Measurements from ENCODE around the gene ALG12.
A peak's percentile ranks its signal among the peaks of the same experiment; 100 is the strongest.

The ALG12 gene

DNA sequence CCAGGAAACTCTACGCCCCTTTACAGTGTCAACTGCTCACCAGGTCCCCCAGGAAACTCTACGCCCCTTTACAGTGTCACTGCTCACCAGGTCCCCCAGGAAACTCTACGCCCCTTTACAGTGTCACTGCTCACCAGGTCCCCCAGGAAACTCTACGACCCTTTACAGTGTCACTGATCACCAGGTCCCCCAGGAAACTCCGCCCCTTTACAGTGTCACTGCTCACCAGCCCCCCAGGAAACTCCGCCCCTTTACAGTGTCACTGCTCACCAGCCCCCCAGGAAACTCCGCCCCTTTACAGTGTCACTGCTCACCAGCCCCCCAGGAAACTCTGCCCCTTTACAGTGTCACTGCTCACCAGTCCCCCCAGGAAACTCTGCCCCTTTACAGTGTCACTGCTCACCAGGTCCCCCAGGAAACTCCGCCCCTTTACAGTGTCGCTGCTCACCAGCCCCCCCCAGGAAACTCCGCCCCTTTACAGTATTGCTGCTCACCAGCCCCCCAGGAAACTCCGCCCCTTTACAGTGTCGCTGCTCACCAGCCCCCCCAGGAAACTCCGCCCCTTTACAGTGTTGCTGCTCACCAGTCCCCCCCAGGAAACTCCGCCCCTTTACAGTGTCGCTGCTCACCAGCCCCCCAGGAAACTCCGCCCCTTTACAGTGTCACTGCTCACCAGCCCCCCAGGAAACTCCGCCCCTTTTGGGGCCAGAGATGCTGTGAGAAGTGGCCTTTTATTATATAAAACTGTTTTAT is 27.0 kb upstream of the ALG12 start:
- peak; percentile 61 for DNase-seq

DNA sequence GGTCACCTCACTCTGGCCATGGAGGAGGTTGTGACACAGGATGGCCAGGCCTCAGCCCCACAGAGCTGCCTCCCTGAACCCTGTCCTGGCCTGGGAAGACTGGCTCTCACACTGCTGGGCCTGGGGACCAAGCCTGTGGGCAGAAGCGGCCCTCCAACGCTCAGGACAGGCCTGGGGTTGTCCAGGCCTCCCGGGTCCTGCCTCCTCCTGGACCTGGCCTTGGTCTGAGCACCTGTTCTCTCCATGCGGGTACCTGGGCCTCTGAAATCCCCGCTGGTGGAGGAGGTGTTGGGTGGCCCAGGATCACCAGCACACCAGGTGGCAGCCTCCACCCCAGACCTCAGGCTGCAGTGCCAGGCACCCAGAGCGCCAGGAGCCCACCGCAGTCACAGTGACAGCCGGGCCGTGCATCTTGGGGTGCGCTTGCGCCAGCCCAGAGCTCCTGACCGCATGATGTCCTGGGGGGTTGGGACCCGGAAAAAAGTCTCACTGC is 26.2 kb upstream of the ALG12 start:
- DNase-seq: no peak

DNA sequence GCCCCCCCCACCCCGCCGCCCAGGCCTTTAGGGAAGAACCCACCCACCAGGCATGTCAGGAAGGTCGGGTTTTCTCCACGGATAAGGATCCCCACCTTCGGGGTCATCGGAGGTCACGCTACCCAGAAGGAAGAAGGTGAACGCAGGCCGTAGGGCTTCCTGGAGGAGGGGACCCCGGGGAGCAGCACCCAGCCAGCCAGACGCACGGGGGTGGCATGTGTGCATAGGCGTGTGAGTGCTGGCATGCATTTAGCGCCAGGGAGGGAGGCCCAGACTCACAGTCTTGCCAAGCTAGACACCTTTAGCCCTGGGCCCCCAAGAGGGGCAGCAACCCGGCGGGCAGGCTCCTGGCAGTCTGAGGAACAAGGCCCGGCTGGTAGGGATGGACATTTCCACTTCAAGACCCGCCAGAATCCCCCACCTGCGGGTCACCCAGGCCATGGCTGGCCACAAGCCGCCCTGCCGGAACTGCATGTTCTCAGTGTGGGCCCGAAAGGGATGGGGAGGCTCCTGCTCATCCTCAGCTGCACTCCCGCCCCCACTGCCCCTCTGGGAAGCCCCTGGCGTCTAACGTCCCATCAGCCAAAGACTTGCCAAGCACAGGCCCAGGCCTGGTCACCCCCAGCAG is 25.6 kb upstream of the ALG12 start:
- DNase-seq: no peak

DNA sequence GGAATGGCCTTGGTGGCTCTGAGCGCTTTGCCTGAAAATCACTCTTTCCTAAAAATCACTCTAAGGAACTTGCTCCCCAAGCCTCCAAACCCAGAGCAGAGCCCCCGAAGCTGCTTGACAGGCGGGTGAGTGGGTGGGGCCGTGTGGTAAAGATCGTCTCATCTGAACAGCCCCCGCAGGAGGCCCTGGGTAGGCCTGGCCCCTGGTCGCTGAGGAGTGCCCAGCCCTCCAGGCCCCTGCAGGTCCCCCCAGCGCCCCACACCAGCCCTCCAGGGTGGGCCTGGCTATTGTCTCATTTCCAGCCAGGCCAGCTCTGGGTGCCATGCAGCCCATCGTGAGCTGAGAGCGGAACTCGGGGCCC is 25.1 kb upstream of the ALG12 start:
- DNase-seq: no peak

DNA sequence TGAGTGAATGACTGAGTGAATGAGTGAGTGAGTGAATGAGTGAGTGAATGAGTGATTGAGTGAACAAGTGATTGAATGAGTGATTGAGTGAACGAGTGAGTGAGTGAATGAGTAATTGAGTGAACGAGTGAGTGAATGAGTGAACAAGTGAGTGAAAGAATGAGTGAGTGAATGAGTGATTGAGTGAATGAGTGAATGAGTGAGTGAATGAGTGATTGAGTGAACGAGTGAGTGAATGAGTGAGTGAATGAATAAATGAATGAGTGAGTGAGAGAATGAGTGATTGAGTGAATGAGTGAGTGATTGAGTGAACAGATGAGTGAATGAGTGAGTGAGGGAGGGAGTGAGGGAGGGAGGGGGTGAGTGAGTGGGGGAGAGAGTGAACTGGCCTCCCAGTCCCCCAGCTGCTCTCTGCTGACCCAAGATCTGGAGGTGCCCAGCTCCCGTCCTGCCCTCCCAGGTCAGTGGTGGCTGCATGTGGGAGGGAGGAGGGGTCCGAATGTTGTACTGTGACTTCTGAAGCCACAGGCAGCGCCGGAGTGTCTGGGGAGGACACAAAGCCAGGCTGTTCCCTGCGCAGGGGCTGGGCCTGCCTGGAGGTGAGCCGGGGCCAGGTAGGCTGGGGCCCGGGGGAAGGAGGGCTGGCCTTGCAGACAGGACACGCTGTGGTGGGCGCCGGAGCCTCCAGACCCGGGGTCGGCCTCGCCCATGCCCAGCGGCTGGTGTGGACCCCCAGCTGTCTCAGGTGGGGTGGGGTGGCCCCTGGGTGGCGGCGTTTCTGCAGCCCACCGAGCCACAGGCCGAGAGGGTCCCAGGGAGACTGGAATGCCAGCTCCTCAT is 24.5 kb upstream of the ALG12 start:
- no peak for DNase-seq

DNA sequence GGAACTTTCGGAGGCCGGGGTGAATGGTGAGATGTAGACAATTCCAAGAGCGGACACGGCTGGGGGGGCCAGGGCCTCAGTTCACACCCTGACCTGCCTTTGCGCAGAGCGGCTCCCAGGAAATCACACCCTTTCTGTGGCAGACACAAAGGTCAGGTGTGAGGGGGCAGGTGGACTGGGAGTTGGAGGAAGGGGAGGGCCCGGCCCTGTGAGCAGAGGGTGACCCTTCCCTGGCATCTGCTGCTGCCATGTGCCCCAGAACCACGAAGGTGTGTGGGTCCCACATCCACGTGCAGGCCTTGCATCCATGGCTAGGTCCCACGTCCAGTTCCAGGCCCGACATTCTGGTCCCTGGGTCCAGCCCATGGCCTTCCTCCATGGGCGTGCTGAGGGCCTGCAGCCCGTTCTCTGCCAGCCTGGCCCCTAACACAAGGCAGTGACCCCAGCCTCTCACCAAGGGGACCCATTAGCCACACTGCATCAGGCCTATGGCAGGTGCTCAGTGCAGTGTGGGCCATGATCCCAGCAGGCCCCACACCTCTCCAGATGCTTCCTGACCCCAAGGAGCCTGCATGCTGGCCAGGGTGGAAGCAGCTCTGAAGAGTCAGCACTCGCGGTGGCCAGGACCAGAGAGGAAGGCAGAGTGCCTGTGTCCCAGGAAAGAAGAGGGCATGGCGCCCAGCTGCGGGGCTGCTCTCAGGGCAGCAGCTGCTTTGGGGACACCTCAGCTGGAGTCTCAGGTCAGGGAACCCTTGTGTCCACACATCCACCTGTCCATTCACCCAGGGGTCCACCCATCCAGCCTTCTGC is 23.5 kb upstream of the ALG12 start:
- DNase-seq: no peak

DNA sequence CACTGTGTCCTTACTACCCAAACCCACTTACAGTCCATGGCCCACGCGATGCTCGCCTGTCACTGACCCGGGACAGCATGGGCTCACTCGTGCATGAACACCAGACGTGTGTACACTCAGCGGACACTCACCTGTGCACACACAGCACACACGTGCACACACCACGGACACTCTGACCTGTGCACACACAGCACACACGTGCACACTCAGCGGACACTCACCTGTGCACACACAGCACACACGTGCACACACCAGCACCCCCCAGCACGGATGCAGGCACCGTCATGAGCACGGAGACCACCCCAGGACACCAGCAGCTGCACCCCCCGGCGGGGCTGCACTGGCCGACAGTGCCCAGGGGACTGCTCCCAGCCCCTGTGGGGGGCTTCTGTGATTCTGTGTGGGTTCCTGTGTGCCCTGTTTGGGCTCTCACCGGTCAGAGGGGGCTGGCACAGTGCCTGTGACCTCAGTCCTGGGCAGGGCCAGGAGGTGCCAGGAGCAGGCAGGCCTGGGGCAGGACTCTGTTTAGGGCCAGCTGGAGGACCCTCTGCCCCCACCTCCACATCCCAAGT is 20.4 kb upstream of the ALG12 start:
- DNase-seq: no peak

DNA sequence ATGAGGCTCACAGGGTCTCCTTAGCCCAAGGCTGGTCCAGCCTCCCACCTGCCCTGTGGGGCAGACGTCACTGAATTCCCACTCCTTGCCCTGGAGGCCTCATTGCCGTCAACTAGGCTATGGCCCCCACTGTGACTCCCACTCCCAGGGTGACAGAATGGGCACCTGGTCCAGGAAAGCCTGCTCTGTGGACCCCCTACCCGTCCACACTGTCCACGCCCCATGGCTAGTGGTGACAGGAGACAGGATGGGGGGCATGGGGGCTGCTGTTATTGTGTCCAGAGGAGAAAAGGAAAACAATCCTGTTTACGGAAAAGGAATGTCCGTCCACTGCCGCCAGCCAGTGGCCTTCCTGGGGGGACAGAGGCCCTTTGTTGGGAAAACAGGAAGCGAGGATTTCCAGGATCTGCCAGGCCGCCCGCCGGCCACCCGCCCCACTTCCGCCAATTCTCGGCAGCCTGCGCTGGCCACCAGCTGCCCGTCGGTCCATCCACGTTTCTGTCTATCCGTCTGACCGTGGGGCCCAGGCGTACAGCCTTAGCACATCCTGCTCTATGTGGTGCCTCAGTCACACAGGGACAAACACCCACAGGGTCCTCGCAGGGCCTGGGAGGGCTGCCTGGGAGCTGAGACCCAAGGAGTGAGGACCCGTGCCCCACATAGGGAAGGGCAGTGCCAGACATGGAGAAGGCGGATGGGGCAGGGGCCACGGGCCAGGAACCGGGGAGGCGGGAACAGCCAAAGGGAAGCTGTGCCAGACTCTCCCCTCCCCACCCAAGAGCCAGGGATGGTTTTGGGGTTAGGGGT is 19.7 kb upstream of the ALG12 start:
- DNase-seq: no peak

DNA sequence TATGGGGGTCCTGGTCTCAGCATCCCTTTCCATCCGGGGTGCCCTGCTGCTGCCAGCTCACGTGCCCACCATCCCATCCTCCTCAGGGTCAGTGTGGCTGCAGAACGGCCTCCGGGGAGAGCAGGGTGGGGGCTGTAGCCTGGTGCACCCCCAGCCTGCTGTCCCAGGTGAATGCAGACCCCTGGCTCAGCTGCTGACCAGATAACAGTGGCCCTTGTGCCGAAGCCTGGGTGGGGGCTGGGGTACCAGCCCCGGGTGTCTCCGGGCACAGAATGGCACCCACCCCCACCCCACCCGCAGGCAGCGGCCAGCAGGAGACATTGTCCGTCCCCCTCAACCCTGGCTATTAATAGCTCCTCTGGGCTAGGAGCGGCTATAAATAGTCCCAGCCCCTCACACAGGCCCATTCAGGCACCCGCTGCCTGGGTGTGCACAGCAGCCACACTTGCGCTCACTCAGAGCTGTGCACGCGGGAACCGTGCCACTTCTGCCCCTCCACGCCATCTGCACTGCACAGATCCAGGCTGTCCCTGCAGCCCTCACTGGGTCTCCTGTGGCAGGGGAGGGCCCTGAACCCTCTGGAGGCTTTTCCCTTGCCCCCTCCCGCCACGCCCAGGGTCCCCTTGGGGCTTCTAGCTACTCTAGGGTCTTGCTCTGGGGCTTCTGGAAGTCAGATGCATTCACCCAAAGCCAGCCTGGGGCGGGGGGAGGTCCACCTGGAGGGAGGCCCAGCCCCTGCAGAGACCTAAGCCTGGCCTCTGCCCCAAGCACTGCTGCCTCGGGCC is 18.9 kb upstream of the ALG12 start:
- no peak for DNase-seq

DNA sequence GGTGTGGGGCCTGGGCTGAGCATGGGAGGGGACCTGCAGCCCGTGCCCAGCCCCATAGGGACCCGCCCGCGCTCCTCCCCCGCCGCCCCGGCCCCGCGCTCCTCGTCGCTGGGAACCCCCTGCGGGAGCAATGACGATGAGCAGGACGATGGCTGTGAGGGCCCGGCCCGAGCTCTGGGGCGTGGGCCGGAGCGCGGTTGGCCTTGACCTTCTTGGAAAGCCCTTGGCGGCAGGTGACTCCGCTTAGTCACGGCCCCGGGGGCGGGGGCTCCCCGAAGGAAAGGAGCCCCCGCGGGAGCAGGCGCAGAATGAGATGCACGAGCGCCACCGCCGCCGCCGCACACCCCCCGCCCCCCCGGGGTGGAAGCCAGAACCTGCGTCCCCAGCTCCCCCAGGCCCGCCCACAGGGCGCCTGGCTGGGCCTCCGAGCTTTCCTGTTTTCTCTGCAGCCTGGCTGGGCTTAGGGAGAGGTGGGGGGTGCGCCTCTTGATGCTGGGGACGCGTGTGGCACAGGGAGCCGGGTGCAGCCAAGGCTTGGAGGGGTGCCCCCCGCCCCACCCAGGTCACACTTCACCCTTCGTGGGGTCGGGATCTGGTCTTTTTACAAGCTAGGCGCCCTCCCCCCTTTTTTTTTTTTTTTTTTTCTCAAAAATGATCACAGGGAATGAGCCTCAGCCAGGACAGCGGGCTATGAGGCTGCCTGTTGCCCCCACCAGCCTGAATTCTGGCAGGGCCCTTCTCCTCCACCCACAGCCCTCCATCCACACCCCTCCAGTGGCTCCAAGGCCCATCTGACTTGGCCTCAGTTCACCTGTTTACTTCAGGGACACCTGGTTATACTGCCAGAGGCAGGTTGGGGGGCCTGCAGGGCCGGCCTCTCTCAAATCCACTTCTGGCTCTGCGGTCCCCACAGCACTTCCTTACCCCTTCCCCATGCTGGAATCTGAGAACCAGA is 18.1 kb upstream of the ALG12 start:
- peak; percentile 99 for DNase-seq

DNA sequence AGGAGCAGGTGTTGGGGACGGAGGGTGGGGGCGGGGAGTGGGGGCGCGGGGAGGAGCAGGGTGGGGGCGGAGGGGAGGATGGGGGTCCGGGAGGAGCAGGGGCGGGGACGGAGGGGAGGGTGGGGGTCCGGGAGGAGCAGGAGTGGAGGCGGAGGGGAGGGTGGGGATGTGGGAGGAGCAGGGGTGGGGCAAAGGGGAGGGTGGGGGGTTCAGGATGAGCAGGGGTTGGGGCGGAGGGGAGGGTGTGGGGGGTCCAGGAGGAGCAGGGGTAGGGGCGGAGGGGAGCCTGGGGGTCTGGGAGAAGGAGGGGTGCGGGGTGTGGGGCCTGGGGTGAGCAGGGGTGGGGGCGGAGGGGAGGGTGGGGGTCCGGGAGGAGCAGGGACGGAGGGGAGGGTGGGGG is 17.3 kb upstream of the ALG12 start:
- DNase-seq: peak; percentile 63

DNA sequence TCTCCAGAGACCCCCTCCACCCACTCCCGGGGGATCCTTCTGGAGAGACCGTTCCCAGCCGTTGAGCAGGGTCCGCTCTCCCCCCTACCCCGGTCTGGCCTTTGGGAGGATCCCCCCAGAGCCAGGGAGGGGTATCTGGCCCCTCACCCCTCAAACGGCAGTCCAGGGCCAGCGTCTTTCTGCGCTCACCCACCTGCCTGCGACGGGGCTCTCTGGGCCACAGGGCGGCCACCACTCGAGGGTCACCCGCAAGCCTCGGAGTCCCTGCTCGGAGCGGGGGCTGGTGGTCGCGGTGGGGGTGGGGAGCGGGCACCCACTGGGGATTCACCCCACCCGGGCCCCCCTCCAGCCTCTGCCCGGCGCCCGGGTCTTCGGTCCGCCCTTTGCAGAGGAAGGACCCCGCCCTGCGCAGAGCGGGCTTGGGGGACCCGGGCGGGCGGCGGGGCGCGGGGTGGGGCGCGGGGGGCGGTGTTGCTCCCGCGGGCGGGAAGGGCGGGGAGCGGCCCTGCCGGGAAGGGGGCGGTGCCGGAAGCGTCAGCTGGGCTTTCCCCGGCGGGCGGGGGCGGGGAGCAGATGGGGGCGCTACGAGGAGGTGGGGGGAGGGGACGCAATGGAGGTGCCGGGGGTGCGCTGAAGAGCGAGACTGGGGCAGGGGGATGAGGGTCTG is 16.8 kb upstream of the ALG12 start:
- DNase-seq: peak; percentile 80

DNA sequence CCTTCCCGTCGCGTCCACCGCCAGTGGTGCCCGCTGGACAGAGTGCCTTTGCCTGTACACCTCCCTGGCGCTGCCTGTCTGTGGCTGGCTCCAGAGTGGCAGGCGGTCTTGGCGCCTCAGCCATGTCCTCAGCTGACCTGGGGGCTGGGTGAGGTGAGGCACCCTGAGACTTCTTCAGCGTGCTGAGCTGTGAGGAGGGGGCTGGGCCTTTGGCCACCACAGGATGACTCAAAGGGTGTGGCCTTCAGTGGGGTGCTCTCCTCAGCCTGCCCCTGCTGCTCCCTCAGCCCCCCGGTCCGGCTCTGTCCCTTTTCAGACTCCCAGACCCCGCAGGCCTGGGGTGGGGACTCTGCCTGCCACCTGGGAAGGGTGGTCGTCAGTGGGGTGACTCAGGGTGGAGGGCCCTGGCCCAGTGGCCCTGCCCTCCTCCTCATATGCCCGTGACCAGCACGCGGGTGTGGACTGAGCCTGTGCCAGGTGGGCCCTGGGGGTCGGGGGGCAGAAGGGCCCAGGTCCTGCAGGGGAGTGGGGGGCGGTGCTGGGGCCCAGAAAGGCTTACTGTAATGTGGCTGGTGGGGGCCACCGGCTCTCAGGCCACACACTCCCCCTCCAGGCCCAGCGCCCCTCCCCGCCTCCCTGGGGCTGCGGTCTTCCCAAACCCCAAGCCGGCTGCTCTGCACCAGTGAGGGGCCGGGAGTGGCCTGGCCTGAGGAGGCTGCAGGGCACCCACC is 16.1 kb upstream of the ALG12 start:
- DNase-seq: peak; percentile 50

DNA sequence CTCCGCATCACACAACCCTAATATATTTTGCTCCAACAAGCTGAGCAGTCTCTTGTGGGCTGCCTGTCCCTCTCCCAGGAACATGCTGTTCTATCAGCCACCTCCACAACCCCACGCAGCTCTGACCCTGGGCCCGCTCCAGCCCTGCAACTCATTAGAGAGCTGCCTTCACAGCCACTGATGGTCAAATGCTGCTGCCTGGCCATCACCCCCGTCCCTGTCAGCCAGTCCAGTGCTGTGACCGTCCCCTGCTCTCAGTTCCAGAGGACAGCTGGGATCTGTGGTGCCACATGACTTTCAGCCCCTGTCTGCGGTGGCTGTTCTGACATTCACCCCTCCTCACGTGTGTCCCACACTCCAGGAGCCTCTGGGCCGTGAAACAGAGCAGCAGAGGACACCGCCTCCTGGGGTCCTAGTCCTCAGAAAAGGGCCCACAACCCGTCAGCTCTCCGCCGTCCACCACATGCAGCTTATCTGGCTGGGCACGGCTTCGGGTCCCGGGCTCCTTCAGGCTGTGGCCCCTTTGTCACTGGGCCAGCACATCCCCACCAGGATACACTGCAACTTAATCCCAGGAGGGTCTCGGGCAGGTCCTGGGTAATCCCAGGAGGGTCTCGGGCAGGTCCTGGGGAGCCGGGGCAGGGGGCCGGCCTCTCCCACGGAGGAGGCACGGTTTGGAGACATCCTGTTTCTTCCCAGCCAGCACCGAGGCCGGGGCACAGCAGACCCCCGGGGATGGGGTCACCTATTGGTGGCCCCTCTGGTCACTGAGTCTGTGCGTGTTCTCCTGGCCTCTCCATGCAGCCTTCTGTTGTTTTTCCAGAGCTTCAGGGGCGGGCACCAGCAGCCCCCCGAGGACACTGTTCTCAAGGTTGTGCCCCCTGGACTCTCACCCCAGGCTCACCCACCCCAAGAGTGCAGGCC is 15.3 kb upstream of the ALG12 start:
- DNase-seq: no peak

DNA sequence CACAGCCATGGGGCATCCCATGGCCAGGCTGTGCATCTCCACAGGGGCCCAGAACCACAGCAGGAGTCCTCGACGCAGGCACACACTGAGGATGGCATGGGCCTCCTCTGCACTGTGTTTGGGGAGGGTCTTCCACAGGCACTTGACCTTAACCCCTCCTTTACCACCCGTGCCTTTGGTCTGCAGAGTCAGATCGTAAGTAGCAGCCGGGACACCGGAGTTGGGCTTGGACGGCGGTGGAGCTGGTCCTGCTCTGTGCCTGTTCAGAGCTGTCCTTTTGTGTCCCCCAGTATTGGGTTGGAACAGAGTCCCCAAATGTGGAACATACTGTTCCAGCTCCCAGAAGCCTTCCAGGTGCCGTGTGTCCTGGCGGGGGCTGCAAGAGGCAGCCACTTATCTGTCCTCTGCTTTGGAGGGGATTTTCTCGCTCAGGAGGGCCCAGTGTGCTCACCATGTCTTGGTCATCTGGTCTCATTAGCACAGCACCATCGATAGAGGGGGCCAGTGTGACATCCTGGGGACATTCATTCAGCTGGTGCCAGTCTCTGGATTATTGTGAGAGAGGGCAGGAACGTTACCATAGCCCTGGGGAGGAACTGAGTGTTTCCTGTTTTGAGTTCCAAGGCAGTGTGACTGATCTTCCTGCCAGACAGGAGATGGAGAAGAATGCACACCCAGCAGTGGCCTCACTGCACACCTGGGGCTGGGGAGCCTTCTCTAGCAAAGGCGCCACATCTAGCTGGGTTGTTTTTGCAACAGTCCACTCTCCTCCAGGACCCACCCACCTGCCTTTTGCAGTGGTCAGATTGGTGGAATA is 12.6 kb upstream of the ALG12 start:
- peak; percentile 92 for DNase-seq

DNA sequence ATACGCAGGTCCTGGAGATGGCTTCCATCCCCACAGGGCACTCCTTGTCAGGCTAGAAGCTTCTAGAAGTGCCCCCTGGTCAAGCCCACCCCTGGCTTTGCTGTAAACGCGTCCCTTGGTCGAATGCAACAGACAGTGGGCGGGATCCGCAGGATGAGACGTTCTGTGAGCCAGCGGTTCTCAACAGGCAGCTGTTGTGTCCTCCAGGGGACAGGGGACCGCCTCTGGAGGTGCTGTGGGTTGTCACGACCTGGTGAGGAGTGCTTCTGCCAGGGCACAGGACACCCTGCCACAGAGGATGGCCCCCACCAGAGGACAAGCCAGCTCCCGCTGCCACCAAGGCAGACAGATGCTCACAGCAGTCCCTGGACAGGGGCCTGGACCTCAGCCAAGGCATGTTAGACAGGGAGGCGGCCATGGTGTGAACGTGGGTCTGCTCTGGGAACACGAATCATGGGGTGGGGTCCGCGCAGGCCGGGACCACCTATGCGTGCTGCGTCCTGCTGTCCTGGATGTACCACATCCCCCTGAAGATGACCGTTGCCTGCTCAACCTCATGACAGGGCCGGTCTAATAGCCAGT is 11.8 kb upstream of the ALG12 start:
- DNase-seq: no peak

All from inflammatory macrophage treated with lipopolysaccharide for 4 hours (primary cell).